HT1080 (cell line): ENCODE data around the gene CCDC57. TPM values are rescaled to one million over a fixed set of nuclear protein-coding genes. Genes with fewer than 3 reads are reported as not detected.

Experiments used
- DNase-seq: peaks from one replicate; pipeline ENCODE4 v3.0.0-alpha.2; 2015; ENCODE audit warnings: low read depth
- total RNA-seq: library from RNA; depleted of rRNA; stranded (reverse); fragments of >200 nt; shearing (Covaris generic); gene quantifications from 2 replicates; pipeline ENCODE4 v1.2.3, GENCODE V29; 2014; rRNA removed

The CCDC57 gene
- total RNA-seq, 1 experiment from 2014 or later, result 12.9 TPM

GRCh38 chr17:82053130-82053529, 159.5 kb downstream of the CCDC57 start:
- DNase-seq, result no peak

GRCh38 chr17:82052638-82053059, 160.0 kb downstream of the CCDC57 start:
- no peak for DNase-seq

GRCh38 chr17:82051776-82052637, 160.6 kb downstream of the CCDC57 start, which contains the start of the genes GPS1 and RFNG:
GPS1 (plus strand) TSS chr17:82051898; CDS start chr17:82051932, 34 bp downstream.
RFNG (minus strand) TSS chr17:82051811; CDS start chr17:82051766, 45 bp downstream.
- DNase-seq, result no peak

Other genes starting within 250 kb of the CCDC57 start
- gene ASPSCR1, start 235.2 kb downstream of the CCDC57 start, total RNA-seq, result 41.2 and 49.3 TPM in 2 replicates
- 97.0 and 172 TPM in 2 replicates for gene CENPX, start 190.0 kb downstream of the CCDC57 start, total RNA-seq
- gene LRRC45, start 189.5 kb downstream of the CCDC57 start, total RNA-seq, result 16.1 and 17.2 TPM in 2 replicates
- 41.7 and 46.9 TPM in 2 replicates for gene RAC3, start 181.2 kb downstream of the CCDC57 start, total RNA-seq
- gene DCXR, start 175.1 kb downstream of the CCDC57 start, total RNA-seq, result 75.1 and 83.5 TPM in 2 replicates
- 21.9 and 31.5 TPM in 2 replicates for gene RFNG, start 161.0 kb downstream of the CCDC57 start, total RNA-seq
- gene GPS1, start 160.9 kb downstream of the CCDC57 start, total RNA-seq, result 240 and 272 TPM in 2 replicates
- gene DUS1L, start 147.0 kb downstream of the CCDC57 start, total RNA-seq, result 114 and 122 TPM in 2 replicates
- gene FASN, start 114.6 kb downstream of the CCDC57 start, total RNA-seq, result 140 and 151 TPM in 2 replicates
- gene SLC16A3, start 16.2 kb upstream of the CCDC57 start, total RNA-seq, result 344 and 355 TPM in 2 replicates
- 34.0 and 58.5 TPM in 2 replicates for gene CSNK1D, start 60.9 kb upstream of the CCDC57 start, total RNA-seq
- gene CD7, start 104.8 kb upstream of the CCDC57 start, total RNA-seq, result not detected in 2 replicates
- gene SECTM1, start 120.9 kb upstream of the CCDC57 start, total RNA-seq, result 0.24 TPM in 1 of 2 replicates, not detected in the other
- gene TEX19, start 146.4 kb upstream of the CCDC57 start, total RNA-seq, result 1.4 and 2.1 TPM in 2 replicates
- gene UTS2R, start 158.9 kb upstream of the CCDC57 start, total RNA-seq, result not detected in 2 replicates
- gene HEXD, start 205.5 kb upstream of the CCDC57 start, total RNA-seq, result 8.0 and 11.5 TPM in 2 replicates
- gene OGFOD3, start 205.7 kb upstream of the CCDC57 start, total RNA-seq, result 40.8 and 45.3 TPM in 2 replicates
- gene CYBC1, start 237.9 kb upstream of the CCDC57 start, total RNA-seq, result 38.2 and 39.6 TPM in 2 replicates
- 34.3 and 35.8 TPM in 2 replicates for gene NARF, start 245.9 kb upstream of the CCDC57 start, total RNA-seq